Motor neuron (in vitro differentiated cells): ENCODE measurements around the gene TRIM47. TPM values are rescaled to one million over a fixed set of nuclear protein-coding genes. Genes with fewer than 3 reads are reported as not detected.

Experiments
- total RNA-seq, 8 experiments: library from RNA; unstranded; fragments of 300-600 nt; gene quantifications; 2 replicates each; pipeline versions ENCODE4 v1.2.3 to v1.2.4, GENCODE V29; 2022

The TRIM47 gene
- total RNA-seq, 8 experiments from 2014 or later, result 0.67 to 15.1 (median 4.8) TPM

Other genes starting within 250 kb of the TRIM47 start
- gene SMIM5, start 245.1 kb downstream of the TRIM47 start, total RNA-seq, result 1 to 10 TPM in 3 of 8 experiments, under 1 TPM in 5; 0.16 to 3.9 (median 0.88) TPM
- gene RECQL5, start 211.4 kb downstream of the TRIM47 start, total RNA-seq, result 10 to 100 TPM; 12.6 to 58.3 (median 22.8) TPM
- gene SAP30BP, start 211.2 kb downstream of the TRIM47 start, total RNA-seq, result 100 to 1,000 TPM in 1 of 8 experiments, 10 to 100 TPM in 7; 52.5 to 106 (median 75.2) TPM
- gene ITGB4, start 157.1 kb downstream of the TRIM47 start, total RNA-seq, result 10 to 100 TPM in 1 of 8 experiments, 1 to 10 TPM in 4, under 1 TPM in 3; 0.46 to 40.8 (median 2.0) TPM
- 10 to 100 TPM; 10.0 to 32.7 (median 16.4) TPM for gene GALK1, start 113.4 kb downstream of the TRIM47 start, total RNA-seq
- 10 to 100 TPM; 14.6 to 38.2 (median 20.0) TPM for gene UNK, start 93.8 kb downstream of the TRIM47 start, total RNA-seq
- gene UNC13D, start 34.2 kb downstream of the TRIM47 start, total RNA-seq, result 1 to 10 TPM in 7 of 8 experiments, under 1 TPM in 1; 0.87 to 9.1 (median 2.7) TPM
- 10 to 100 TPM; 51.3 to 86.5 (median 60.1) TPM for gene WBP2, start 23.2 kb downstream of the TRIM47 start, total RNA-seq
- gene TRIM65, start 18.4 kb upstream of the TRIM47 start, total RNA-seq, result 10 to 100 TPM in 7 of 8 experiments, 1 to 10 TPM in 1; 8.7 to 22.5 (median 13.4) TPM
- gene MRPL38, start 26.3 kb upstream of the TRIM47 start, total RNA-seq, result 10 to 100 TPM; 31.1 to 77.0 (median 47.0) TPM
- gene FBF1, start 62.5 kb upstream of the TRIM47 start, total RNA-seq, result 10 to 100 TPM in 3 of 8 experiments, 1 to 10 TPM in 5; 4.8 to 14.7 (median 7.6) TPM
- gene ACOX1, start 100.6 kb upstream of the TRIM47 start, total RNA-seq, result 100 to 1,000 TPM in 1 of 8 experiments, 10 to 100 TPM in 7; 14.6 to 106 (median 32.4) TPM
- 10 to 100 TPM in 6 of 8 experiments, 1 to 10 TPM in 2; 7.8 to 29.8 (median 15.4) TPM for gene TEN1, start 100.7 kb upstream of the TRIM47 start, total RNA-seq
- gene CDK3, start 122.3 kb upstream of the TRIM47 start, total RNA-seq, result 10 to 100 TPM in 1 of 8 experiments, 1 to 10 TPM in 7; 3.5 to 11.0 (median 6.2) TPM
- 1 to 10 TPM in 1 of 8 experiments, under 1 TPM in 6, not detected in 1; 0.05 to 1.0 (median 0.59) TPM for gene EVPL, start 148.7 kb upstream of the TRIM47 start, total RNA-seq
- 10 to 100 TPM; 21.2 to 70.9 (median 36.4) TPM for gene SRP68, start 193.9 kb upstream of the TRIM47 start, total RNA-seq
- under 1 TPM in 6 of 8 experiments, not detected in 2; 0.11 to 0.81 (median 0.46) TPM for gene GALR2, start 196.2 kb upstream of the TRIM47 start, total RNA-seq
- gene ZACN, start 200.6 kb upstream of the TRIM47 start, total RNA-seq, result 10 to 100 TPM; 13.1 to 37.3 (median 20.9) TPM
- 100 to 1,000 TPM in 1 of 8 experiments, 10 to 100 TPM in 7; 39.6 to 105 (median 64.7) TPM for gene EXOC7, start 225.2 kb upstream of the TRIM47 start, total RNA-seq